Gastroesophageal sphincter (tissue), 4 donors: ENCODE data around the gene NOD2. TPM values are rescaled to one million over a fixed set of nuclear protein-coding genes. Genes with fewer than 3 reads are reported as not detected.
A peak's percentile ranks its signal among the peaks of the same experiment; 100 is the strongest.

Experiments used
- ATAC-seq: fragments of 150-250 bp; one replicate; pipeline ENCODE4 v1.9.1; 2016; ENCODE audit warnings: mild to moderate bottlenecking, moderate library complexity
- H3K27ac ChIP-seq, 4 donors: fragments of 200-600 bp; sonication (generic) in 3 of 4; 1 replicate in 3 of 4; 2 replicates in 1 of 4; pipeline ENCODE4 v1.5.1; 2016 to 2019
- H3K27me3 ChIP-seq: fragments of 200-600 bp; sonication (generic); one replicate; pipeline ENCODE4 v1.5.1; 2019
- H3K36me3 ChIP-seq, 2 donors: fragments of 200-600 bp; sonication (generic); one replicate each; pipeline ENCODE4 v1.5.1; 2019; ENCODE audit warnings: control low read depth in 1 of 2
- H3K4me1 ChIP-seq, 3 donors: fragments of 200-600 bp; sonication (generic); 1 replicate in 2 of 3; 2 replicates in 1 of 3; pipeline ENCODE4 v1.5.1; 2016 to 2019; ENCODE audit warnings: control low read depth in 2 of 3
- H3K4me3 ChIP-seq, 2 donors: fragments of 200-600 bp; sonication (generic); one replicate each; pipeline ENCODE4 v1.5.1; 2019; ENCODE audit warnings: mild to moderate bottlenecking in 1 of 2, moderate library complexity in 1 of 2
- H3K9me3 ChIP-seq, 3 donors: fragments of 200-600 bp; sonication (generic); one replicate each; pipeline ENCODE4 v1.5.1; 2017 to 2019; ENCODE audit warnings: control low read depth in 2 of 3
- EP300 ChIP-seq: sonication (generic); formaldehyde crosslinking; IDR thresholded peaks from one replicate; pipeline ENCODE4 v1.6.1; 2017; ENCODE audit warnings: antibody characterized with exemption, mild to moderate bottlenecking
- POLR2A ChIP-seq, 2 donors: fragments of 450-650 bp; IDR thresholded peaks; one replicate each; pipeline ENCODE4 v1.6.1; 2017; ENCODE audit warnings: antibody characterized with exemption in 2 of 2, mild to moderate bottlenecking in 2 of 2, moderate library complexity in 1 of 2
- POLR2AphosphoS5 ChIP-seq: sonication (generic); formaldehyde crosslinking; IDR thresholded peaks from one replicate; pipeline ENCODE4 v1.6.1; 2017; ENCODE audit warnings: antibody characterized with exemption
- WGBS, 2 donors: methylation state at CpG; one replicate each; pipeline ENCODE4 v1.1.5; 2018; ENCODE audit warnings: low coverage in 1 of 2; 5-methylcytosine and 5-hydroxymethylcytosine counted together
- total RNA-seq, 4 donors: library from RNA; depleted of rRNA; stranded (reverse); fragments of >200 nt; gene quantifications; one replicate each; pipeline ENCODE4 v1.1.0, GENCODE V29; 2016
- TF ChIP-seq, protein P1 (sequence below), 4 experiments: fragments of 200-600 bp in 2 of 4; fragments of 450-650 bp in 2 of 4; sonication (generic) in 1 of 4; IDR thresholded peaks; one replicate each; pipeline ENCODE4 v1.5.1; 2017 to 2019; ENCODE audit warnings: antibody characterized with exemption in 4 of 4, mild to moderate bottlenecking in 2 of 4, moderate library complexity in 2 of 4

NOD2 gene
- total RNA-seq, 4 donors from 2014 or later: 0.82 to 5.9 (median 3.5) TPM

DNA sequence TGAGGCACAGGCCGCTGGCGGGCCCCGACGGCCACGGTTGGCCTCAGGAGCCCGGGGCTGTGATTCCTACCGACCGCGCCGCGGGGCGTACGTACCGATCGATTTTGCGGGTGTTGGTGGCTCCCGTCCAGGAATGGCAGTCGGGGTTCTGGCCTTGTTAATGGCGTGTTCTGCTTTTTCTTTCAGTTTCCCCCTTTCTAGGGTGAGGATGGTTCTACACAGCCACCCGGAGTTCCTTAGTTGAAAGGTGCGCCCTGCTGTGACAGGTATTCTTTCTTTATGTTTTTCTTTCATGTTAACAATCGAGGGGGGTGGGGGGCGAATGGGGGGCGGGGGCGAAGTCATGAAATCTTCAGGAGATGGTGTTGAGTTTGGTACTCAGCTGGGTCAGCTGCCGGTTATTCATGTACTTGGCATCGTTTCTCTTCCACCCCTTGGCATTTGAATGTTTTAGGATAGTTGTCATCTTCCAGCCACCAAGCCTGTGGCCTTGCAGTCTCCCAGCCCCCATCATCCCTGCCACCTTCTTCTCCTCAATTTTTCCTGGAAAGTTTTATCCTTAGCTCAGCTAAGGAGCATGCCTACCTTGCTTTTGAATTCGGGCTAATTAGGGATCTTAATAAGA, 49.3 kb downstream of the NOD2 start:
- H3K4me3 ChIP-seq: peak overlapping the region; percentile 86 to 96
- peaks cover 0 to 57% (median 15%) of the 10 kb centered on the region in 3 donors for H3K4me1 ChIP-seq
- WGBS, 2 donors: 5 to 13% methylated on average over 3 to 5 of the region's 28 CpGs
- peaks cover 0 to 9% of the 10 kb centered on the region in 2 donors for H3K36me3 ChIP-seq
- H3K27me3 ChIP-seq: no peaks in the 10 kb centered on the region
- TF ChIP-seq EP300: no peak
- no peak for TF ChIP-seq POLR2A (IDR thresholded peaks at IDR 0.05)
- no peak for TF ChIP-seq POLR2AphosphoS5
- TF ChIP-seq, protein P1, sequence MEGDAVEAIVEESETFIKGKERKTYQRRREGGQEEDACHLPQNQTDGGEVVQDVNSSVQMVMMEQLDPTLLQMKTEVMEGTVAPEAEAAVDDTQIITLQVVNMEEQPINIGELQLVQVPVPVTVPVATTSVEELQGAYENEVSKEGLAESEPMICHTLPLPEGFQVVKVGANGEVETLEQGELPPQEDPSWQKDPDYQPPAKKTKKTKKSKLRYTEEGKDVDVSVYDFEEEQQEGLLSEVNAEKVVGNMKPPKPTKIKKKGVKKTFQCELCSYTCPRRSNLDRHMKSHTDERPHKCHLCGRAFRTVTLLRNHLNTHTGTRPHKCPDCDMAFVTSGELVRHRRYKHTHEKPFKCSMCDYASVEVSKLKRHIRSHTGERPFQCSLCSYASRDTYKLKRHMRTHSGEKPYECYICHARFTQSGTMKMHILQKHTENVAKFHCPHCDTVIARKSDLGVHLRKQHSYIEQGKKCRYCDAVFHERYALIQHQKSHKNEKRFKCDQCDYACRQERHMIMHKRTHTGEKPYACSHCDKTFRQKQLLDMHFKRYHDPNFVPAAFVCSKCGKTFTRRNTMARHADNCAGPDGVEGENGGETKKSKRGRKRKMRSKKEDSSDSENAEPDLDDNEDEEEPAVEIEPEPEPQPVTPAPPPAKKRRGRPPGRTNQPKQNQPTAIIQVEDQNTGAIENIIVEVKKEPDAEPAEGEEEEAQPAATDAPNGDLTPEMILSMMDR (IDR thresholded peaks at IDR 0.05): no peak
- no peaks in the 10 kb centered on the region for H3K9me3 ChIP-seq
- ATAC-seq: no peak
- peak overlapping the region; percentile 80 to 93 (median 91) for H3K27ac ChIP-seq

GRCh38 chr16:50743581-50744225, 50.3 kb downstream of the NOD2 start:
- no peaks in the 10 kb centered on the region for H3K9me3 ChIP-seq
- ATAC-seq: no peak
- peak overlapping the region in 1 of 2 donors; percentile 96 for H3K4me3 ChIP-seq
- H3K27me3 ChIP-seq: no peaks in the 10 kb centered on the region
- peaks cover 0 to 65% (median 15%) of the 10 kb centered on the region in 3 donors for H3K4me1 ChIP-seq
- peaks cover 0 to 9% of the 10 kb centered on the region in 2 donors for H3K36me3 ChIP-seq
- TF ChIP-seq POLR2AphosphoS5 (no peak), EP300 (no peak), POLR2A (IDR thresholded peaks at IDR 0.05) (no peak)
- TF ChIP-seq, protein P1 (IDR thresholded peaks at IDR 0.05): no peak
- peak overlapping the region in 2 of 4 donors; percentile 89 to 93 for H3K27ac ChIP-seq
- 44 to 46% methylated on average over 3 of the region's 3 CpGs for WGBS, 2 donors

DNA sequence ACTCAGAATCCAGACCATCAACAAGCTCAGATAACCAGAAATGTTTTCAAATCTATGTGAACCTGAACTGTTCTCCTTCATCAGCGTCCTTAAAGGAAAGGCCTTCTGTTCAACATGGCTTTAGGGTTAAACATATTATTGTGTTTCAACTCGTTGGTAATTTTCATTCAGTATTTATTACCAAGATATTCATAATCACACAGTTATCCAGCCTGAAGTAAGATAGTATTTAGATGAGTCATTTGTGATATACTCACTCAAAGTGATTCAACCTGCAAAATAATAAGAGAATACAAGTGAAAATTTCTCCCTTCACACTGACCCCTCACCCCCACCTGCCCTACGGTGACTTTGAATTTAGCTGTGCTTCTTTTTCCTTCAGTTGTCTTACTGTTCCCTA, 51.5 kb downstream of the NOD2 start:
- Histone ChIP-seq H3K9me3 (no peaks in the 10 kb centered on the region), H3K36me3 (peaks cover 0 to 13% of the 10 kb centered on the region in 2 donors), H3K4me1 (peaks cover 0 to 75% (median 15%) of the 10 kb centered on the region in 3 donors), H3K4me3 (no peak overlapping the region), H3K27ac (peak overlapping the region in 2 of 4 donors; percentile 25 to 93), H3K27me3 (no peaks in the 10 kb centered on the region)
- WGBS, 2 donors: 45 to 65% methylated on average over 3 of the region's 3 CpGs
- ATAC-seq: no peak
- TF ChIP-seq, protein P1 (IDR thresholded peaks at IDR 0.05): no peak
- TF ChIP-seq EP300 (no peak), POLR2AphosphoS5 (no peak), POLR2A (IDR thresholded peaks at IDR 0.05) (no peak)

GRCh38 chr16:50745940-50746339, 52.5 kb downstream of the NOD2 start:
- no peak for ATAC-seq
- Histone ChIP-seq H3K4me1 (peaks cover 0 to 84% (median 15%) of the 10 kb centered on the region in 3 donors), H3K27ac (no peak overlapping the region), H3K4me3 (no peak overlapping the region), H3K36me3 (peaks cover 0 to 15% of the 10 kb centered on the region in 2 donors), H3K9me3 (no peaks in the 10 kb centered on the region), H3K27me3 (no peaks in the 10 kb centered on the region)
- TF ChIP-seq POLR2A (IDR thresholded peaks at IDR 0.05): no peak
- TF ChIP-seq POLR2AphosphoS5: no peak
- TF ChIP-seq, protein P1 (IDR thresholded peaks at IDR 0.05): no peak
- no peak for TF ChIP-seq EP300
- 70 to 83% methylated on average over 2 to 4 of the region's 4 CpGs for WGBS, 2 donors
